H9 (cell line): Measurements from ENCODE around the gene EML5. TPM values are rescaled to one million over a fixed set of nuclear protein-coding genes. Genes with fewer than 3 reads are reported as not detected.

Source experiments
- DNase-seq: peaks from one replicate; pipeline ENCODE4 v3.0.0-alpha.2; 2017
- H2AFZ ChIP-seq: one replicate; pipeline ENCODE4 v1.6.1; 2013; ENCODE audit warnings: mild to moderate bottlenecking, low read length, control low read depth, moderate library complexity
- H2AK5ac ChIP-seq: 2 replicates; pipeline ENCODE4 v1.6.1; 2013; ENCODE audit warnings: low read length, control low read depth, mixed read lengths; ENCODE audit not compliant: insufficient read length
- H2BK120ac ChIP-seq: one replicate; pipeline ENCODE4 v1.6.1; 2013; ENCODE audit warnings: low read depth, mild to moderate bottlenecking, low read length, control low read depth, inconsistent platforms; ENCODE audit not compliant: poor library complexity, severe bottlenecking
- H2BK12ac ChIP-seq: 2 replicates; pipeline ENCODE4 v1.6.1; 2013; ENCODE audit warnings: low read length, control low read depth, mixed read lengths, low read depth; ENCODE audit not compliant: insufficient read length
- H2BK15ac ChIP-seq: 2 replicates; pipeline ENCODE4 v1.6.1; 2013; ENCODE audit warnings: low read depth, low read length, control low read depth
- H2BK20ac ChIP-seq: one replicate; pipeline ENCODE4 v1.6.1; 2013; ENCODE audit warnings: low read depth, mild to moderate bottlenecking, low read length, control low read depth, inconsistent platforms; ENCODE audit not compliant: poor library complexity, severe bottlenecking
- H2BK5ac ChIP-seq: 2 replicates; pipeline ENCODE4 v1.6.1; 2013; ENCODE audit warnings: low read length, control low read depth, mixed read lengths; ENCODE audit not compliant: insufficient read length
- H3K14ac ChIP-seq: 2 replicates; pipeline ENCODE4 v1.6.1; 2013; ENCODE audit warnings: low read length, control low read depth; ENCODE audit not compliant: insufficient read depth
- H3K18ac ChIP-seq: 2 replicates; pipeline ENCODE4 v1.6.1; 2013; ENCODE audit warnings: low read depth, mild to moderate bottlenecking, mixed read lengths, low read length, control low read depth; ENCODE audit not compliant: insufficient read length
- H3K23ac ChIP-seq: 2 replicates; pipeline ENCODE4 v1.6.1; 2013; ENCODE audit warnings: low read length, control low read depth, mixed read lengths, low read depth; ENCODE audit not compliant: insufficient read length
- H3K23me2 ChIP-seq: 2 replicates; pipeline ENCODE4 v1.6.1; 2013; ENCODE audit warnings: low read depth, mild to moderate bottlenecking, mixed read lengths, low read length, control low read depth; ENCODE audit not compliant: insufficient read length, poor library complexity, severe bottlenecking
- H3K27ac ChIP-seq: 2 replicates; pipeline ENCODE4 v1.5.1; 2013; ENCODE audit warnings: low read length, control low read depth, mixed read lengths, low read depth; ENCODE audit not compliant: insufficient read length
- H3K27me3 ChIP-seq: 2 replicates; pipeline ENCODE4 v1.6.1; 2013; ENCODE audit warnings: low read length, control low read depth, inconsistent platforms; ENCODE audit not compliant: insufficient read depth
- H3K4ac ChIP-seq: 2 replicates; pipeline ENCODE4 v1.6.1; 2013; ENCODE audit warnings: low read depth, mild to moderate bottlenecking, control low read depth, inconsistent platforms, low read length, moderate library complexity
- H3K4me1 ChIP-seq: 2 replicates; pipeline ENCODE4 v1.6.1; 2013; ENCODE audit warnings: low read length, control low read depth, inconsistent platforms; ENCODE audit not compliant: insufficient read depth
- H3K4me2 ChIP-seq: 2 replicates; pipeline ENCODE4 v1.6.1; 2013; ENCODE audit warnings: low read length, control low read depth, mixed read lengths; ENCODE audit not compliant: insufficient read length, insufficient read depth
- H3K56ac ChIP-seq: 2 replicates; pipeline ENCODE4 v1.6.1; 2013; ENCODE audit warnings: low read depth, mild to moderate bottlenecking, mixed read lengths, low read length, control low read depth; ENCODE audit not compliant: insufficient read length
- H3K79me1 ChIP-seq: 2 replicates; pipeline ENCODE4 v1.6.1; 2013; ENCODE audit warnings: low read depth, mild to moderate bottlenecking, moderate library complexity, low read length, control low read depth, inconsistent platforms; ENCODE audit not compliant: insufficient read depth, poor library complexity, severe bottlenecking
- H3K79me2 ChIP-seq: 2 replicates; pipeline ENCODE4 v1.6.1; 2013; ENCODE audit warnings: low read length, control low read depth, inconsistent platforms; ENCODE audit not compliant: insufficient read depth
- H3K9ac ChIP-seq: 2 replicates; pipeline ENCODE4 v1.6.1; 2013; ENCODE audit warnings: low read length, control low read depth, mixed read lengths; ENCODE audit not compliant: insufficient read length; ENCODE audit errors: extremely low read depth
- H3K9me3 ChIP-seq: one replicate; pipeline ENCODE4 v1.6.1; 2013; ENCODE audit warnings: low read depth, low read length, inconsistent platforms; ENCODE audit not compliant: control insufficient read depth
- H3T11ph ChIP-seq: one replicate; pipeline ENCODE4 v1.6.1; 2013; ENCODE audit warnings: mild to moderate bottlenecking, low read length, control low read depth, inconsistent platforms
- H4K20me1 ChIP-seq: one replicate; pipeline ENCODE4 v1.6.1; 2013; ENCODE audit not compliant: control insufficient read depth, insufficient read length, insufficient read depth
- H4K5ac ChIP-seq: 2 replicates; pipeline ENCODE4 v1.6.1; 2013; ENCODE audit warnings: low read depth, mild to moderate bottlenecking, mixed read lengths, low read length, control low read depth; ENCODE audit not compliant: insufficient read length
- H4K8ac ChIP-seq: replicated peaks from 2 replicates; pipeline ENCODE4 v1.6.1; 2013; ENCODE audit warnings: low read length, control low read depth, mixed read lengths, low read depth; ENCODE audit not compliant: insufficient read length
- H4K91ac ChIP-seq: 2 replicates; pipeline ENCODE4 v1.6.1; 2013; ENCODE audit warnings: low read depth, mild to moderate bottlenecking, moderate library complexity, mixed read lengths, low read length, control low read depth; ENCODE audit not compliant: insufficient read length
- H3K27ac Mint-ChIP-seq, 3 experiments: 2 replicates in 2 of 3; 3 replicates in 1 of 3; pipeline ENCODE4 v1.8.0; 2020 to 2021; ENCODE audit warnings: mixed read lengths in 3 of 3, mild to moderate bottlenecking in 1 of 3, moderate library complexity in 1 of 3
- H3K27me3 Mint-ChIP-seq: 2 replicates; pipeline ENCODE4 v1.8.0; 2021; ENCODE audit warnings: low read depth, mild to moderate bottlenecking, moderate library complexity, mixed read lengths
- H3K36me3 Mint-ChIP-seq, 3 experiments: 2 replicates in 2 of 3; 3 replicates in 1 of 3; pipeline ENCODE4 v1.8.0; 2020 to 2021; ENCODE audit warnings: low read depth in 3 of 3, mixed read lengths in 3 of 3; ENCODE audit not compliant: insufficient read depth in 1 of 3
- H3K4me1 Mint-ChIP-seq, 2 experiments: 2 replicates each; pipeline ENCODE4 v1.8.0; 2020; ENCODE audit warnings: mixed read lengths in 2 of 2
- H3K4me3 Mint-ChIP-seq, 2 experiments: 2 replicates in 1 of 2; 3 replicates in 1 of 2; pipeline ENCODE4 v1.8.0; 2020 to 2021; ENCODE audit warnings: mild to moderate bottlenecking in 2 of 2, mixed read lengths in 2 of 2, moderate library complexity in 1 of 2
- H3K9me3 Mint-ChIP-seq, 2 experiments: 2 replicates in 1 of 2; 3 replicates in 1 of 2; pipeline ENCODE4 v1.8.0; 2020; ENCODE audit warnings: mild to moderate bottlenecking in 2 of 2, mixed read lengths in 2 of 2, moderate library complexity in 1 of 2
- WGBS: extraction: QIAGEN DNeasy Blood & Tissue Kit; methylation state at CpG from one replicate; pipeline ENCODE4 v1.1.7; 2013; ENCODE audit warnings: missing lambda C conversion rate, low lambda C conversion rate, mixed read lengths; ENCODE audit not compliant: insufficient read length; ENCODE audit errors: extremely low coverage; 5-methylcytosine and 5-hydroxymethylcytosine counted together
- total RNA-seq: library from RNA; stranded (reverse); gene quantifications from 2 replicates; pipeline ENCODE4 v1.2.1, GENCODE V29; 2021
- TF ChIP-seq, protein P1 (sequence below): fragments of 200-600 bp; sonication (generic); conservative IDR thresholded peaks from 3 replicates; pipeline ENCODE4 v1.8.0; 2021; ENCODE audit warnings: antibody characterized with exemption, mild to moderate bottlenecking

Gene EML5
- total RNA-seq, 1 experiment from 2014 or later = 0.81 TPM

DNA sequence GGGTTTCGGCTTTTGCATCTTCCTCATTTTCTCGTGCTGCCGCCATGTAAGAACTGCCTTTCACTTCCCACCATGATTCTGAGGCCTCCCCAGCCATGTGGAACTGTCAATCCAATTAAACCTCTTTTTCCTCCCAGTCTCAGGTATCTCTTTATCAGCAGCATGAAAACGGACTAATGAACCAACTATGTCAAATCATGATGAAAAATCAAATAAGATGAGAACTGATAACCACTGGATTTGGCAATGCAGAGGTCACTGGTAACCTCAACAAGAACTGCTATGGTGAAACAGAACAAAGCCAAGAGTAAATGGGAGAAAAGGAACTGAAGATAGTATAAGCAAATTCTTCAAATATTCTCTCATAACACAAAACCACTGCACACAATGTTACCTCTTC lies 6.0 kb downstream of the EML5 start:
- DNase-seq = no peak
- no peak overlapping the region for H4K5ac ChIP-seq
- H3K4ac ChIP-seq = no peak overlapping the region
- H2AFZ ChIP-seq = no peak overlapping the region
- no peaks in the 10 kb centered on the region for H3K79me2 ChIP-seq
- peaks cover 46% of the 10 kb centered on the region for H3K27me3 Mint-ChIP-seq
- H3K9ac ChIP-seq = no peak overlapping the region
- H3K23me2 ChIP-seq = no peaks in the 10 kb centered on the region
- H3K27me3 ChIP-seq = peaks cover 13% of the 10 kb centered on the region; the same call in 1 of the 2 replicates
- no peaks in the 10 kb centered on the region for H3K9me3 ChIP-seq
- H3K18ac ChIP-seq = no peak overlapping the region
- no peak overlapping the region for H3T11ph ChIP-seq
- no peaks in the 10 kb centered on the region for H4K20me1 ChIP-seq
- no peak overlapping the region for H3K4me2 ChIP-seq
- H3K27ac Mint-ChIP-seq = no peak overlapping the region
- no peak overlapping the region for H2BK12ac ChIP-seq
- WGBS = no CpG with 5 or more reads among the region's 4 CpGs
- no peak overlapping the region for H2BK15ac ChIP-seq
- peaks cover 11 to 20% (median 18%) of the 10 kb centered on the region in 3 experiments; a peak in 6 of 7 replicates for H3K36me3 Mint-ChIP-seq
- no peaks in the 10 kb centered on the region for H3K79me1 ChIP-seq
- no peak overlapping the region for H3K27ac ChIP-seq
- H3K56ac ChIP-seq = no peak overlapping the region
- no peak overlapping the region for H3K14ac ChIP-seq
- no peak overlapping the region for H2BK120ac ChIP-seq
- H4K8ac ChIP-seq = no peak overlapping the region
- no peak overlapping the region for H2BK20ac ChIP-seq
- H4K91ac ChIP-seq = no peak overlapping the region
- H2AK5ac ChIP-seq = no peak overlapping the region
- H3K9me3 Mint-ChIP-seq = peaks cover 23 to 24% of the 10 kb centered on the region in 2 experiments
- H3K4me1 Mint-ChIP-seq = peaks cover 7 to 10% of the 10 kb centered on the region in 2 experiments; a peak in 3 of 4 replicates
- H3K23ac ChIP-seq = no peak overlapping the region
- TF ChIP-seq, protein P1, sequence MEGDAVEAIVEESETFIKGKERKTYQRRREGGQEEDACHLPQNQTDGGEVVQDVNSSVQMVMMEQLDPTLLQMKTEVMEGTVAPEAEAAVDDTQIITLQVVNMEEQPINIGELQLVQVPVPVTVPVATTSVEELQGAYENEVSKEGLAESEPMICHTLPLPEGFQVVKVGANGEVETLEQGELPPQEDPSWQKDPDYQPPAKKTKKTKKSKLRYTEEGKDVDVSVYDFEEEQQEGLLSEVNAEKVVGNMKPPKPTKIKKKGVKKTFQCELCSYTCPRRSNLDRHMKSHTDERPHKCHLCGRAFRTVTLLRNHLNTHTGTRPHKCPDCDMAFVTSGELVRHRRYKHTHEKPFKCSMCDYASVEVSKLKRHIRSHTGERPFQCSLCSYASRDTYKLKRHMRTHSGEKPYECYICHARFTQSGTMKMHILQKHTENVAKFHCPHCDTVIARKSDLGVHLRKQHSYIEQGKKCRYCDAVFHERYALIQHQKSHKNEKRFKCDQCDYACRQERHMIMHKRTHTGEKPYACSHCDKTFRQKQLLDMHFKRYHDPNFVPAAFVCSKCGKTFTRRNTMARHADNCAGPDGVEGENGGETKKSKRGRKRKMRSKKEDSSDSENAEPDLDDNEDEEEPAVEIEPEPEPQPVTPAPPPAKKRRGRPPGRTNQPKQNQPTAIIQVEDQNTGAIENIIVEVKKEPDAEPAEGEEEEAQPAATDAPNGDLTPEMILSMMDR = no peak
- no peaks in the 10 kb centered on the region for H3K4me1 ChIP-seq
- H3K4me3 Mint-ChIP-seq = no peak overlapping the region
- no peak overlapping the region for H2BK5ac ChIP-seq
